ENCODE measurements around the gene PACSIN2.

Gene PACSIN2

GRCh38 chr22:42992886-42993479 is 22.0 kb downstream of the PACSIN2 start:
- TF ChIP-seq REST (IDR thresholded peaks at IDR 0.05; ENCODE audit: insufficient read depth in 1 of 2, low read depth in 2 of 2, low read length in 2 of 2) (no peak), SIN3A (IDR thresholded peaks at IDR 0.05; ENCODE audit: borderline replicate concordance, insufficient read depth, low read length) (no peak), TAF1 (IDR thresholded peaks at IDR 0.05; ENCODE audit: borderline replicate concordance, insufficient read depth, low read length) (no peak), FOXP2 (optimal IDR thresholded peaks at IDR 0.05; ENCODE audit: borderline replicate concordance, extremely low read depth, extremely low read length, insufficient read depth) (no peak), POLR2AphosphoS5 (IDR thresholded peaks at IDR 0.05; ENCODE audit: low read depth, low read length) (no peak)

- TF ChIP-seq TAF1 (IDR thresholded peaks at IDR 0.05; ENCODE audit: borderline replicate concordance, insufficient read depth, low read length) = no peak
- no peak for TF ChIP-seq SIN3A (IDR thresholded peaks at IDR 0.05; ENCODE audit: borderline replicate concordance, insufficient read depth, low read length)
- TF ChIP-seq FOXP2 (optimal IDR thresholded peaks at IDR 0.05; ENCODE audit: borderline replicate concordance, extremely low read depth, extremely low read length, insufficient read depth) = no peak
- TF ChIP-seq REST (IDR thresholded peaks at IDR 0.05; ENCODE audit: insufficient read depth in 1 of 2, low read depth in 2 of 2, low read length in 2 of 2) = no peak
- TF ChIP-seq POLR2AphosphoS5 (IDR thresholded peaks at IDR 0.05; ENCODE audit: low read depth, low read length) = no peak
Observed at GRCh38 chr22:42992092-42992491, 22.9 kb downstream of the PACSIN2 start.

GRCh38 chr22:42991010-42991651 is 23.8 kb downstream of the PACSIN2 start:
- no peak for TF ChIP-seq TAF1 (IDR thresholded peaks at IDR 0.05; ENCODE audit: borderline replicate concordance, insufficient read depth, low read length)
- no peak for TF ChIP-seq REST (IDR thresholded peaks at IDR 0.05; ENCODE audit: insufficient read depth in 1 of 2, low read depth in 2 of 2, low read length in 2 of 2)
- TF ChIP-seq POLR2AphosphoS5 (IDR thresholded peaks at IDR 0.05; ENCODE audit: low read depth, low read length) = no peak
- TF ChIP-seq FOXP2 (optimal IDR thresholded peaks at IDR 0.05; ENCODE audit: borderline replicate concordance, extremely low read depth, extremely low read length, insufficient read depth) = no peak
- no peak for TF ChIP-seq SIN3A (IDR thresholded peaks at IDR 0.05; ENCODE audit: borderline replicate concordance, insufficient read depth, low read length)

GRCh38 chr22:42990131-42990838 is 24.7 kb downstream of the PACSIN2 start:
- no peak for TF ChIP-seq TAF1 (IDR thresholded peaks at IDR 0.05; ENCODE audit: borderline replicate concordance, insufficient read depth, low read length)
- TF ChIP-seq REST (IDR thresholded peaks at IDR 0.05; ENCODE audit: insufficient read depth in 1 of 2, low read depth in 2 of 2, low read length in 2 of 2) = no peak
- no peak for TF ChIP-seq FOXP2 (optimal IDR thresholded peaks at IDR 0.05; ENCODE audit: borderline replicate concordance, extremely low read depth, extremely low read length, insufficient read depth)
- TF ChIP-seq SIN3A (IDR thresholded peaks at IDR 0.05; ENCODE audit: borderline replicate concordance, insufficient read depth, low read length) = no peak
- TF ChIP-seq POLR2AphosphoS5 (IDR thresholded peaks at IDR 0.05; ENCODE audit: low read depth, low read length) = no peak

Data from PFSK-1 (cell line).